GM23338 (cell line): Measurements from ENCODE around the gene BAG2. TPM values are rescaled to one million over a fixed set of nuclear protein-coding genes. Genes with fewer than 3 reads are reported as not detected.

Experiments used
- ATAC-seq: fragments of 200-7000 bp; cut with Tn5 transposase; 3 replicates; pipeline ENCODE4 v1.9.1; 2020
- DNase-seq: peaks from one replicate; pipeline ENCODE4 v3.0.0-alpha.2; 2015; ENCODE audit warnings: low spot score
- H2AFZ ChIP-seq: fragments of 200-600 bp; sonication (generic); 2 replicates; pipeline ENCODE4 v1.8.0; 2016; ENCODE audit warnings: antibody characterized with exemption, mild to moderate bottlenecking, moderate library complexity
- H3F3A ChIP-seq: fragments of 200-600 bp; sonication (generic); replicated peaks from 2 replicates; pipeline ENCODE4 v1.8.0; 2017; ENCODE audit warnings: antibody characterized with exemption, mixed run types, low read depth
- H3K27ac ChIP-seq: fragments of 200-600 bp; sonication (generic); 2 replicates; pipeline ENCODE4 v1.6.1; 2016; ENCODE audit warnings: low read depth
- H3K27me3 ChIP-seq: fragments of 200-600 bp; sonication (generic); 2 replicates; pipeline ENCODE4 v1.8.0; 2016; ENCODE audit warnings: mild to moderate bottlenecking, mixed run types, moderate library complexity; ENCODE audit not compliant: insufficient read depth
- H3K36me3 ChIP-seq: fragments of 200-600 bp; sonication (generic); 2 replicates; pipeline ENCODE4 v1.8.0; 2016; ENCODE audit warnings: mild to moderate bottlenecking; ENCODE audit not compliant: insufficient read depth
- H3K4me1 ChIP-seq: fragments of 200-600 bp; sonication (generic); 2 replicates; pipeline ENCODE4 v1.8.0; 2016; ENCODE audit warnings: mild to moderate bottlenecking, moderate library complexity; ENCODE audit not compliant: insufficient read depth
- H3K4me2 ChIP-seq: fragments of 200-600 bp; sonication (generic); 2 replicates; pipeline ENCODE4 v1.7.1; 2017; ENCODE audit warnings: mixed run types
- H3K4me3 ChIP-seq: fragments of 200-600 bp; sonication (generic); 2 replicates; pipeline ENCODE4 v1.6.1; 2016; ENCODE audit warnings: mixed run types
- H3K79me2 ChIP-seq: fragments of 200-600 bp; sonication (generic); replicated peaks from 2 replicates; pipeline ENCODE4 v1.8.0; 2017; ENCODE audit warnings: mild to moderate bottlenecking; ENCODE audit not compliant: insufficient read depth
- H3K9me2 ChIP-seq: fragments of 200-600 bp; sonication (generic); 2 replicates; pipeline ENCODE4 v1.8.0; 2017; ENCODE audit not compliant: insufficient read depth
- H4K20me1 ChIP-seq: fragments of 200-600 bp; sonication (generic); replicated peaks from 2 replicates; pipeline ENCODE4 v1.8.0; 2017; ENCODE audit warnings: mild to moderate bottlenecking; ENCODE audit not compliant: insufficient read depth
- H3K27ac Mint-ChIP-seq: 2 replicates; pipeline ENCODE4 v1.8.0; 2020; ENCODE audit warnings: inconsistent platforms, mild to moderate bottlenecking, moderate library complexity, mixed read lengths
- H3K27me3 Mint-ChIP-seq: 3 replicates; pipeline ENCODE4 v1.8.0; 2022; ENCODE audit warnings: low read depth, mild to moderate bottlenecking, moderate library complexity, mixed read lengths, inconsistent platforms; ENCODE audit not compliant: insufficient read depth, poor library complexity
- H3K36me3 Mint-ChIP-seq: 3 replicates; pipeline ENCODE4 v1.8.0; 2021; ENCODE audit warnings: low read depth, mild to moderate bottlenecking, inconsistent platforms, moderate library complexity, mixed read lengths
- H3K4me1 Mint-ChIP-seq: 3 replicates; pipeline ENCODE4 v1.8.0; 2020; ENCODE audit warnings: mild to moderate bottlenecking, inconsistent platforms, mixed read lengths
- H3K4me3 Mint-ChIP-seq: 3 replicates; pipeline ENCODE4 v1.8.0; 2021; ENCODE audit warnings: moderate library complexity, mild to moderate bottlenecking, inconsistent platforms, mixed read lengths
- H3K9me3 Mint-ChIP-seq: 3 replicates; pipeline ENCODE4 v1.8.0; 2020; ENCODE audit warnings: moderate library complexity, mild to moderate bottlenecking, inconsistent platforms, mixed read lengths
- CREB1 ChIP-seq: fragments of 250-450 bp; sonication (Bioruptor Pico); IDR thresholded peaks from 2 replicates; pipeline ENCODE4 v1.5.0; 2020; ENCODE audit warnings: low read depth, mild to moderate bottlenecking, moderate library complexity
- EZH2 ChIP-seq: fragments of 200-600 bp; sonication (generic); IDR thresholded peaks from one replicate; pipeline ENCODE4 v1.8.0; 2017; ENCODE audit warnings: antibody characterized with exemption, mild to moderate bottlenecking, low read depth; ENCODE audit not compliant: unreplicated experiment
- EZH2phosphoT487 ChIP-seq: fragments of 200-600 bp; sonication (generic); IDR thresholded peaks from one replicate; pipeline ENCODE4 v1.8.1; 2018; ENCODE audit warnings: antibody characterized with exemption; ENCODE audit not compliant: unreplicated experiment
- JUNB ChIP-seq: IDR thresholded peaks from one replicate; pipeline ENCODE4 v1.6.1; 2016; ENCODE audit warnings: antibody characterized with exemption; ENCODE audit not compliant: unreplicated experiment
- NANOG ChIP-seq: IDR thresholded peaks from 2 replicates; pipeline ENCODE4 v1.6.1; 2016; ENCODE audit warnings: antibody characterized with exemption, borderline replicate concordance
- ZNF114 ChIP-seq: fragments of 250-450 bp; sonication (Bioruptor Pico); IDR thresholded peaks from 2 replicates; pipeline ENCODE4 v1.5.0; 2020; ENCODE audit warnings: mild to moderate bottlenecking, moderate library complexity
- ZNF331 ChIP-seq: fragments of 250-450 bp; sonication (Bioruptor Pico); IDR thresholded peaks from 2 replicates; pipeline ENCODE4 v1.5.0; 2020; ENCODE audit warnings: low read depth, mild to moderate bottlenecking, moderate library complexity
- polyA plus RNA-seq: library from polyadenylated mRNA; unstranded; fragments of >200 nt; fragmentation: Nextera tagmentation; extraction: Ambion mirVana; gene quantifications from 2 replicates; pipeline ENCODE4 v1.2.1, GENCODE V29; 2016
- total RNA-seq: library from RNA; depleted of rRNA; stranded (reverse); fragments of >200 nt; shearing (Covaris generic); gene quantifications from 2 replicates; pipeline ENCODE4 v1.2.3, GENCODE V29; 2014
- TF ChIP-seq, protein P1 (sequence below): fragments of 250-450 bp; sonication (Bioruptor Pico); IDR thresholded peaks from 2 replicates; pipeline ENCODE4 v1.5.0; 2020; ENCODE audit warnings: mild to moderate bottlenecking, moderate library complexity
- TF ChIP-seq, protein P2 (sequence below): IDR thresholded peaks from one replicate; pipeline ENCODE4 v1.6.1; 2018; ENCODE audit warnings: antibody characterized with exemption; ENCODE audit not compliant: unreplicated experiment
- TF ChIP-seq, protein P3 (sequence below): IDR thresholded peaks from 2 replicates; pipeline ENCODE4 v1.6.1; 2016; ENCODE audit warnings: antibody characterized with exemption
- TF ChIP-seq, protein P4 (sequence below), 2 experiments: fragments of 200-600 bp in 1 of 2; sonication (generic) in 1 of 2; conservative IDR thresholded peaks; 2 replicates each; pipeline versions ENCODE4 v1.5.1 to v1.6.1; 2016 to 2017; ENCODE audit warnings: antibody characterized with exemption in 2 of 2, low read depth in 2 of 2, mild to moderate bottlenecking in 2 of 2, moderate library complexity in 1 of 2

BAG2 gene
- total and polyA plus RNA-seq, 2 experiments from 2014 or later, result 8.5 to 9.5 TPM

DNA sequence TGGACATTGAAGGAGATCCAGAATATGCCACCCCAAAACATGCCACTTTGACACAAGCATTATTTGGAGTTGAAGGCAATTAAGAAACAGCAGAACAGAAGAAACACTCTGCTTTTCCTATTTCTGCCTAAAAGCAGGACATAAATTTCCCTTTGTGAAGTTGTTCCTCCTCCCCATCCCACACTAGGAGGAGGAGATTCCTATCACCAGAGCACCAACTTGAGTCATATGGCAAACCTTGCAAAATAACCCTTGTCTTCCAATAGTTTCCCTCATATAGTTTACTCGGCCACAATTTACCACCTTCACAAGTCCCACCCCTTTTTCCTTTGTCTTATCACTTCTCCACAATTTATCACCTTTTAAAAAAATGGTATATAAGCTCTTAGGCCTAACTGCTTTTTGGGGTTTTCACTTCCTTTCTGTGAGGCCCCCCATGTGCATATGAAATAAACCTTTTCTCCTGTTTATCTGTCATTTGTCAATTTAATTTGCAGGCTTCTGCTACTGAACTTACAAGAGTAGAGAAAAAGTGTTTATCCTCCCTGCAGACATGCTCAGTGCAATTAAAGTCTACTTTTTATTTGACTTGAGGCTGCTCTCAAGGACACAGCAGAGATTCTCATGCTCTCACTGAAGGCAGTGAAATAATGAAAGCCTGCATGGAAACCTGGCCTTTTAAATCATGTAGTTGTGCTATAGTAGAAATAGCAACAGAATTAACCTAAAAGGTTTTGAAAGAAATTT is 52.8 kb downstream of the BAG2 start (continued):
- TF ChIP-seq, protein P1, sequence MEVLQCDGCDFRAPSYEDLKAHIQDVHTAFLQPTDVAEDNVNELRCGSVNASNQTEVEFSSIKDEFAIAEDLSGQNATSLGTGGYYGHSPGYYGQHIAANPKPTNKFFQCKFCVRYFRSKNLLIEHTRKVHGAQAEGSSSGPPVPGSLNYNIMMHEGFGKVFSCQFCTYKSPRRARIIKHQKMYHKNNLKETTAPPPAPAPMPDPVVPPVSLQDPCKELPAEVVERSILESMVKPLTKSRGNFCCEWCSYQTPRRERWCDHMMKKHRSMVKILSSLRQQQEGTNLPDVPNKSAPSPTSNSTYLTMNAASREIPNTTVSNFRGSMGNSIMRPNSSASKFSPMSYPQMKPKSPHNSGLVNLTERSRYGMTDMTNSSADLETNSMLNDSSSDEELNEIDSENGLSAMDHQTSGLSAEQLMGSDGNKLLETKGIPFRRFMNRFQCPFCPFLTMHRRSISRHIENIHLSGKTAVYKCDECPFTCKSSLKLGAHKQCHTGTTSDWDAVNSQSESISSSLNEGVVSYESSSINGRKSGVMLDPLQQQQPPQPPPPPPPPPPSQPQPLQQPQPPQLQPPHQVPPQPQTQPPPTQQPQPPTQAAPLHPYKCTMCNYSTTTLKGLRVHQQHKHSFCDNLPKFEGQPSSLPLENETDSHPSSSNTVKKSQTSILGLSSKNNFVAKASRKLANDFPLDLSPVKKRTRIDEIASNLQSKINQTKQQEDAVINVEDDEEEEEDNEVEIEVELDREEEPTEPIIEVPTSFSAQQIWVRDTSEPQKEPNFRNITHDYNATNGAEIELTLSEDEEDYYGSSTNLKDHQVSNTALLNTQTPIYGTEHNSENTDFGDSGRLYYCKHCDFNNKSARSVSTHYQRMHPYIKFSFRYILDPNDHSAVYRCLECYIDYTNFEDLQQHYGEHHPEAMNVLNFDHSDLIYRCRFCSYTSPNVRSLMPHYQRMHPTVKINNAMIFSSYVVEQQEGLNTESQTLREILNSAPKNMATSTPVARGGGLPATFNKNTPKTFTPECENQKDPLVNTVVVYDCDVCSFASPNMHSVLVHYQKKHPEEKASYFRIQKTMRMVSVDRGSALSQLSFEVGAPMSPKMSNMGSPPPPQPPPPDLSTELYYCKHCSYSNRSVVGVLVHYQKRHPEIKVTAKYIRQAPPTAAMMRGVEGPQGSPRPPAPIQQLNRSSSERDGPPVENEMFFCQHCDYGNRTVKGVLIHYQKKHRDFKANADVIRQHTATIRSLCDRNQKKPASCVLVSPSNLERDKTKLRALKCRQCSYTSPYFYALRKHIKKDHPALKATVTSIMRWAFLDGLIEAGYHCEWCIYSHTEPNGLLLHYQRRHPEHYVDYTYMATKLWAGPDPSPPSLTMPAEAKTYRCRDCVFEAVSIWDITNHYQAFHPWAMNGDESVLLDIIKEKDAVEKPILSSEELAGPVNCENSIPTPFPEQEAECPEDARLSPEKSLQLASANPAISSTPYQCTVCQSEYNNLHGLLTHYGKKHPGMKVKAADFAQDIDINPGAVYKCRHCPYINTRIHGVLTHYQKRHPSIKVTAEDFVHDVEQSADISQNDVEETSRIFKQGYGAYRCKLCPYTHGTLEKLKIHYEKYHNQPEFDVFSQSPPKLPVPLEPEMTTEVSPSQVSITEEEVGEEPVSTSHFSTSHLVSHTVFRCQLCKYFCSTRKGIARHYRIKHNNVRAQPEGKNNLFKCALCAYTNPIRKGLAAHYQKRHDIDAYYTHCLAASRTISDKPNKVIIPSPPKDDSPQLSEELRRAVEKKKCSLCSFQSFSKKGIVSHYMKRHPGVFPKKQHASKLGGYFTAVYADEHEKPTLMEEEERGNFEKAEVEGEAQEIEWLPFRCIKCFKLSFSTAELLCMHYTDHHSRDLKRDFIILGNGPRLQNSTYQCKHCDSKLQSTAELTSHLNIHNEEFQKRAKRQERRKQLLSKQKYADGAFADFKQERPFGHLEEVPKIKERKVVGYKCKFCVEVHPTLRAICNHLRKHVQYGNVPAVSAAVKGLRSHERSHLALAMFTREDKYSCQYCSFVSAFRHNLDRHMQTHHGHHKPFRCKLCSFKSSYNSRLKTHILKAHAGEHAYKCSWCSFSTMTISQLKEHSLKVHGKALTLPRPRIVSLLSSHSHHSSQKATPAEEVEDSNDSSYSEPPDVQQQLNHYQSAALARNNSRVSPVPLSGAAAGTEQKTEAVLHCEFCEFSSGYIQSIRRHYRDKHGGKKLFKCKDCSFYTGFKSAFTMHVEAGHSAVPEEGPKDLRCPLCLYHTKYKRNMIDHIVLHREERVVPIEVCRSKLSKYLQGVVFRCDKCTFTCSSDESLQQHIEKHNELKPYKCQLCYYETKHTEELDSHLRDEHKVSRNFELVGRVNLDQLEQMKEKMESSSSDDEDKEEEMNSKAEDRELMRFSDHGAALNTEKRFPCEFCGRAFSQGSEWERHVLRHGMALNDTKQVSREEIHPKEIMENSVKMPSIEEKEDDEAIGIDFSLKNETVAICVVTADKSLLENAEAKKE (CRISPR knock-in tag), result no peak
- no peak for TF ChIP-seq ZNF114 (CRISPR knock-in tag)
- no peak for TF ChIP-seq NANOG
- TF ChIP-seq ZNF331 (CRISPR knock-in tag), result no peak

DNA sequence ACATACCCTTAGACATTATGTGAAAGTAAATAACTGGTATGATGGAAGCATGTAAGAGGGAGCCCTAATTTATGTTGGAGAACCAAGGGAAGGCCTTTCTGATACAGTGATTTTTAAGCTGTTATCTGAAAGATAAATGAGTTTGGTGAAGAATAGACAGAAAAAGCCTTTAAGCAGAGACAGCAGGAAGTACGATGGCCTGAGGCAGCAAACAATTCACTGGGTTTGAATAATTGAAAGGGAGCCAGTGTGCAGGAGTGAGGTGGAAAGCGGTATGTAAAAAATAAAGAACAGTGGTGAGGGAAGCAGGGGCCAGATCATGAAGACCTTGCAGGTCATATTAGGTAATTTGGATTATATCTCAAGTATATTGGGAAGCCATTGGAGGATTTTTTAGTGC is 54.1 kb downstream of the BAG2 start:
- TF ChIP-seq CREB1 (no peak), EZH2 (no peak), JUNB (no peak), EZH2phosphoT487 (no peak)
- TF ChIP-seq, protein P2, sequence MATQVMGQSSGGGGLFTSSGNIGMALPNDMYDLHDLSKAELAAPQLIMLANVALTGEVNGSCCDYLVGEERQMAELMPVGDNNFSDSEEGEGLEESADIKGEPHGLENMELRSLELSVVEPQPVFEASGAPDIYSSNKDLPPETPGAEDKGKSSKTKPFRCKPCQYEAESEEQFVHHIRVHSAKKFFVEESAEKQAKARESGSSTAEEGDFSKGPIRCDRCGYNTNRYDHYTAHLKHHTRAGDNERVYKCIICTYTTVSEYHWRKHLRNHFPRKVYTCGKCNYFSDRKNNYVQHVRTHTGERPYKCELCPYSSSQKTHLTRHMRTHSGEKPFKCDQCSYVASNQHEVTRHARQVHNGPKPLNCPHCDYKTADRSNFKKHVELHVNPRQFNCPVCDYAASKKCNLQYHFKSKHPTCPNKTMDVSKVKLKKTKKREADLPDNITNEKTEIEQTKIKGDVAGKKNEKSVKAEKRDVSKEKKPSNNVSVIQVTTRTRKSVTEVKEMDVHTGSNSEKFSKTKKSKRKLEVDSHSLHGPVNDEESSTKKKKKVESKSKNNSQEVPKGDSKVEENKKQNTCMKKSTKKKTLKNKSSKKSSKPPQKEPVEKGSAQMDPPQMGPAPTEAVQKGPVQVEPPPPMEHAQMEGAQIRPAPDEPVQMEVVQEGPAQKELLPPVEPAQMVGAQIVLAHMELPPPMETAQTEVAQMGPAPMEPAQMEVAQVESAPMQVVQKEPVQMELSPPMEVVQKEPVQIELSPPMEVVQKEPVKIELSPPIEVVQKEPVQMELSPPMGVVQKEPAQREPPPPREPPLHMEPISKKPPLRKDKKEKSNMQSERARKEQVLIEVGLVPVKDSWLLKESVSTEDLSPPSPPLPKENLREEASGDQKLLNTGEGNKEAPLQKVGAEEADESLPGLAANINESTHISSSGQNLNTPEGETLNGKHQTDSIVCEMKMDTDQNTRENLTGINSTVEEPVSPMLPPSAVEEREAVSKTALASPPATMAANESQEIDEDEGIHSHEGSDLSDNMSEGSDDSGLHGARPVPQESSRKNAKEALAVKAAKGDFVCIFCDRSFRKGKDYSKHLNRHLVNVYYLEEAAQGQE, result no peak
- TF ChIP-seq, protein P3, sequence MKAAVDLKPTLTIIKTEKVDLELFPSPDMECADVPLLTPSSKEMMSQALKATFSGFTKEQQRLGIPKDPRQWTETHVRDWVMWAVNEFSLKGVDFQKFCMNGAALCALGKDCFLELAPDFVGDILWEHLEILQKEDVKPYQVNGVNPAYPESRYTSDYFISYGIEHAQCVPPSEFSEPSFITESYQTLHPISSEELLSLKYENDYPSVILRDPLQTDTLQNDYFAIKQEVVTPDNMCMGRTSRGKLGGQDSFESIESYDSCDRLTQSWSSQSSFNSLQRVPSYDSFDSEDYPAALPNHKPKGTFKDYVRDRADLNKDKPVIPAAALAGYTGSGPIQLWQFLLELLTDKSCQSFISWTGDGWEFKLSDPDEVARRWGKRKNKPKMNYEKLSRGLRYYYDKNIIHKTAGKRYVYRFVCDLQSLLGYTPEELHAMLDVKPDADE, result no peak
- TF ChIP-seq, protein P4, sequence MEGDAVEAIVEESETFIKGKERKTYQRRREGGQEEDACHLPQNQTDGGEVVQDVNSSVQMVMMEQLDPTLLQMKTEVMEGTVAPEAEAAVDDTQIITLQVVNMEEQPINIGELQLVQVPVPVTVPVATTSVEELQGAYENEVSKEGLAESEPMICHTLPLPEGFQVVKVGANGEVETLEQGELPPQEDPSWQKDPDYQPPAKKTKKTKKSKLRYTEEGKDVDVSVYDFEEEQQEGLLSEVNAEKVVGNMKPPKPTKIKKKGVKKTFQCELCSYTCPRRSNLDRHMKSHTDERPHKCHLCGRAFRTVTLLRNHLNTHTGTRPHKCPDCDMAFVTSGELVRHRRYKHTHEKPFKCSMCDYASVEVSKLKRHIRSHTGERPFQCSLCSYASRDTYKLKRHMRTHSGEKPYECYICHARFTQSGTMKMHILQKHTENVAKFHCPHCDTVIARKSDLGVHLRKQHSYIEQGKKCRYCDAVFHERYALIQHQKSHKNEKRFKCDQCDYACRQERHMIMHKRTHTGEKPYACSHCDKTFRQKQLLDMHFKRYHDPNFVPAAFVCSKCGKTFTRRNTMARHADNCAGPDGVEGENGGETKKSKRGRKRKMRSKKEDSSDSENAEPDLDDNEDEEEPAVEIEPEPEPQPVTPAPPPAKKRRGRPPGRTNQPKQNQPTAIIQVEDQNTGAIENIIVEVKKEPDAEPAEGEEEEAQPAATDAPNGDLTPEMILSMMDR (conservative IDR thresholded peaks at IDR 0.05; ENCODE audit: low read depth in 2 of 2), result no peak
- DNase-seq, result no peak
- Histone ChIP-seq H3K27me3 (no peaks in the 10 kb centered on the region), H3K36me3 (no peaks in the 10 kb centered on the region), H3K4me2 (no peak overlapping the region), H3K4me3 (no peak overlapping the region), H3K4me1 (0 out of 2 replicates have a peak, but pooled peaks cover 10% of the 10 kb centered on the region), H3K79me2 (peaks cover under 1% of the 10 kb centered on the region; the same call in 1 of the 2 replicates), H4K20me1 (no peaks in the 10 kb centered on the region), H3K9me2 (no peaks in the 10 kb centered on the region), H3F3A (no peaks in the 10 kb centered on the region), H3K27ac (no peak overlapping the region), H2AFZ (peak overlapping the region; percentile 67; the same call in 1 of the 2 replicates)
- Mint-ChIP-seq H3K9me3 (no peaks in the 10 kb centered on the region), H3K27ac (no peak overlapping the region; the same call in none of the 2 replicates), H3K36me3 (no peaks in the 10 kb centered on the region), H3K4me3 (no peak overlapping the region), H3K27me3 (peaks cover 3% of the 10 kb centered on the region), H3K4me1 (peaks cover 16% of the 10 kb centered on the region)
- ATAC-seq, result no peak
